GM10266 (cell line): Measurements from ENCODE around the gene RASSF1.
A peak's percentile ranks its signal among the peaks of the same experiment; 100 is the strongest.

Experiments used
- DNase-seq: peaks from one replicate; pipeline ENCODE4 v3.0.0; 2012; ENCODE audit errors: extremely low spot score
- TF ChIP-seq, protein P1 (sequence below): IDR thresholded peaks from 2 replicates; pipeline ENCODE4 v1.5.1; 2012; ENCODE audit warnings: mild to moderate bottlenecking, low read depth; ENCODE audit not compliant: control insufficient read depth, insufficient read depth; ENCODE audit errors: missing control alignments

The RASSF1 gene

DNA sequence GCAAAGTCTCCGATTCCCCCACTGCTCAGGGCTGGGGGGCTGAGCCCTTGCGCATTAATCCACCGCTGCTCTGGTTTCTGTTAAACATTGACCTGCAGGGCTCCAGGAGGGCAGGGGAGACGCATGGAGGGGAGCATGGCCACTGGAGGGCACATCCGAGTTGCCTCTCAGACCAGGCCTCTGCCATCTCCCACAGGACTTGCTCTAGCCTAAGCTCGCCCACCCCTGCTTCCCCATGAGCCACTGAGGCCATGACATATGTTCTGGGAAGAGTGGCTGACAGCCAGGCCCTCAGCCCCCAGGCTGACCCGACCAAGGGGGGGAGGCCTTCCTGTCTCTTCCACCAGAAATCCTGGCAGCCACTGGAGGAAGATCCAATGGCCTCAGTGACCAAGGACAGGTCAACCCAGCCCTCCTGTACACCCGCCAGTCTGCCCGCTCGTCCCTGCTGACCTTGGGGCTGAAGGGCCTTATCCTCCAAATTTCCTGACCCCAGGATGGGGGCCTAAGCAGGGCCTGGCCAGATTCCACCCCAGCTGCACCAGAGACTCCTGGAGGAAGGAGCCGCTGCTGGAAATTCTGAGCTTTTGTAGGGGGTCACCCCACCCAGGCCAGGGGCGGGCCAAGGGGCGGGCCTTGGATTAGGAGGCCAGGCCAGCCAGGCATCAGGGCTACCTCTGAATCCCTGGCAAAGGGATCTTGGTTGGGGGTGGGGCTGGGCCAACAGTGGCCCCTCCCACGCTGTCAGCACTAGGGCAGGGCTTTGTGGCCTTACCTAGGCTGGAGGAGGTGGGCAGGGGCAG lies 37.4 kb downstream of the RASSF1 start, which contains the start of gene HYAL1:
Gene HYAL1, minus strand, starts transcription at position 562 of the 803 bp plus-strand sequence. CDS start 618 bp downstream, outside the sequence.
- DNase-seq, result no peak
- TF ChIP-seq, protein P1, sequence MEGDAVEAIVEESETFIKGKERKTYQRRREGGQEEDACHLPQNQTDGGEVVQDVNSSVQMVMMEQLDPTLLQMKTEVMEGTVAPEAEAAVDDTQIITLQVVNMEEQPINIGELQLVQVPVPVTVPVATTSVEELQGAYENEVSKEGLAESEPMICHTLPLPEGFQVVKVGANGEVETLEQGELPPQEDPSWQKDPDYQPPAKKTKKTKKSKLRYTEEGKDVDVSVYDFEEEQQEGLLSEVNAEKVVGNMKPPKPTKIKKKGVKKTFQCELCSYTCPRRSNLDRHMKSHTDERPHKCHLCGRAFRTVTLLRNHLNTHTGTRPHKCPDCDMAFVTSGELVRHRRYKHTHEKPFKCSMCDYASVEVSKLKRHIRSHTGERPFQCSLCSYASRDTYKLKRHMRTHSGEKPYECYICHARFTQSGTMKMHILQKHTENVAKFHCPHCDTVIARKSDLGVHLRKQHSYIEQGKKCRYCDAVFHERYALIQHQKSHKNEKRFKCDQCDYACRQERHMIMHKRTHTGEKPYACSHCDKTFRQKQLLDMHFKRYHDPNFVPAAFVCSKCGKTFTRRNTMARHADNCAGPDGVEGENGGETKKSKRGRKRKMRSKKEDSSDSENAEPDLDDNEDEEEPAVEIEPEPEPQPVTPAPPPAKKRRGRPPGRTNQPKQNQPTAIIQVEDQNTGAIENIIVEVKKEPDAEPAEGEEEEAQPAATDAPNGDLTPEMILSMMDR, result no peak

DNA sequence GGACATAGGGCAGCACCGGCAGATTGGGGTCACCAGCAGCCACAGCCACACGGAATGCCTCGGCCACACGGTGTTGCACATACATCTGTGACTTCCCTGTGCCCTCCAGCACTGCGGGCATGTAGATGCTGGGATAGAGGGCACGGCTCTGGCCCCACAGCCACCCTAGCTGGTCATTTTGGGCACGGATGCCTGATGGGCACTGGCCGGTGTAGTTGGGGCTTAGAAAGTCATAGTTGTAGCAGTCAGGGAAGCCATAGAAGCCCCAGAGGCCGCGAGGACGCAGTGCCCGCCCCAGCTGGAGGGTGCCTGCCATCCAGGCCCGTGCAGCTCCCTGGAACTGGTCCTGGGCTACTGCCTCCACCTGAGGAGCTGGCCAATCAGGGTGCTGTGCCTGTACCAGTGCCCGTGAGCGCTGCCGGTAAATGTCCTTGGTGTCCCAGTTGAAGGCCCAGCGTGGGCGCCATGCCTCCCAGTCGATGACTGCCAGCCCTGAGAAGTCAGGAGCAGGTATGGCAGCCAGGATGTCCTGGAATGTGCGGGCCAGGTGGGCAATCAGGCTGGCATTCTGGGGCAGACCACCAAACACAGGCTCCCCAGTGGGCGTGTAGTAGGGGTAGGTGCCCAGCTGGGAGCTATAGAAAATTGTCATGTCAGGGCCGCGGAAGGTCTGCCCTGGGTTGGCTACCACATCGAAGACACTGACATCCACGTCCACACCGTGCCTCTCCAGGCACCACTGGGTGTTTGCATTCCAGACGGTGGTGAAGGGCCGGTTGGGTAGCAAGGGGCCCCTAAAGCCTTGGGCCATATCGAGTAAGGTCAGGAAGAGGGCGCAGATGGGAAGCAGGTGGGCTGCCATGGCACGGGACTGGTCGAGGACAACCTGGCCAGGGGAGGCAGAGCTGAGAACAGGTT lies 38.3 kb downstream of the RASSF1 start:
- no peak for DNase-seq
- TF ChIP-seq, protein P1, result no peak

DNA sequence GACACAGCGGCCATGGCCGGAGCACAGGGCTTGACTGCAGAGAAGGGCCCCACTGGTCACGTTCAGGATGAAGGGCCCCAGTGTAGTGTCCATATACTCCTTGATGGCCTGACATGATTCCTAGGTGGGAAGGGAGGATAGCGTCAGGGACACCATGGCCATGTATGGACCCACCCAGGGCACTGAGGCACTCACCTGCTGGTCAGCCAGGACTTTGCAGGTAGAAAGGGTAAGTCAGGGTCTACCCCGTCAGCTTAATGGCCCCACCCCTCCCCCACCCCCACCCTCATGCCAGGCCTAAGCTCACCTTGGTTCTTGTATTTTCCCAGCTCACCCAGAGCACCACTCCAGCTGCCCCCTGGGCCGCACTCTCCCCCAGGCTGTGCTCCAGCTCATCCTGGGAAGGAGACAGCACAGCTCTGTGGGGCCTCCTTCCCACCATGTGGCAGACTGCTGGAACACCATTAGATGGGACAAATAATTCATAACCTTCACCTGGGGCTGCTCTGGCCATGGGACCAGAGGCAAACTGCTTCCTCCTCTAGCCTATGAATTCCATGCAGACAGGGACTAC lies 39.9 kb downstream of the RASSF1 start:
- DNase-seq, result no peak

DNA sequence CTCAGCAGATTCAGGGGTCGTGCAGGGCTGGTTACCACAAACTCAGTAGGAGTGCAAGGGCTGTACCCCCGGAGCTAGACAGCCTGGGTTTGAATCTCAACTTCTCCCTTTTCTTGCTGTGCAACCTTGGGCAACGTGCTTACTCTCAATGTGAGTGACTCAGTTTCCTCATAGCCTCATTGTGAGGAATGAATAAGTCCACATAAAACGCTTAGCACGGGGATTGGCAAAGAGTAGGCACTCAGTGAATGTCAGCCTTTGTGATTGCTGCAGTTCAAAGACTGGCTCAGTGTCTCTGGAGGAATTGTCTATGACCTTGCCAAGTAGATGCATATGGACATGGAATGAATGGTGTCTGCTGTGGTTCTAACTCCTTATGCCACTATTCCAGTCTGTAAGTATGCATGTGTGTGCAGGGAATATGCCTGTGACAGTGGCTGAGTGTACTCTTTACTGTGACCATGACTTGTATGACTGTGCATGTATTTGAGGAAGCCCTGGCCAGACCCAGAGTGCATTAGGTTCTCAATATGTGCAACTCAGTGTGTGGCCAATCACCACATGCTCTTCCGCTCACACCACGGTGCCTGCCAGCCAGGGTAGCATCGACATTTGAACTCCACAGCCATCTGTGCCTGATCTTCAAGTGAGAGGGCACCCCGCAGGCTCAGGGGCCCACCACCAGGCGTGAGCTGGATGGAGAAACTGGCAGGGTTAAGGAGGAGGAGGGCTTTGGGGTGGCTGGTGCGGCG lies 40.5 kb downstream of the RASSF1 start:
- DNase-seq, result no peak
- TF ChIP-seq, protein P1, result no peak

More for the DNA sequence above, 39.9 kb downstream of the RASSF1 start:
- TF ChIP-seq, protein P1, result no peak

DNA sequence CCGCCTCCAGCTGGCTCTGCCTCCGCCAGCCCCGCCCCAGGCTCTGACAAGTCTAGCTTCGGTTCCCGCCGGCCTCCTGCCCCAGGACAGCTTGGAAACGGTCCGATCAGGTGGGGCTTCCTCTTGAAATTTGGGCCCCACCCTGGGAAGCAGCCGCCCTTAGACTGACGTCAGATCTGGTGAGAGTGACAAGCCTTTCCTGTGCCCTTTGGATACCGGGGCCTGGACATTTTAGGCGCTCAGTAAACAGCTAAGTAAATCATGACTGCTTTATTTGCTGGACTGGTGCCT lies 41.1 kb downstream of the RASSF1 start:
- no peak for DNase-seq
- TF ChIP-seq, protein P1, result no peak

DNA sequence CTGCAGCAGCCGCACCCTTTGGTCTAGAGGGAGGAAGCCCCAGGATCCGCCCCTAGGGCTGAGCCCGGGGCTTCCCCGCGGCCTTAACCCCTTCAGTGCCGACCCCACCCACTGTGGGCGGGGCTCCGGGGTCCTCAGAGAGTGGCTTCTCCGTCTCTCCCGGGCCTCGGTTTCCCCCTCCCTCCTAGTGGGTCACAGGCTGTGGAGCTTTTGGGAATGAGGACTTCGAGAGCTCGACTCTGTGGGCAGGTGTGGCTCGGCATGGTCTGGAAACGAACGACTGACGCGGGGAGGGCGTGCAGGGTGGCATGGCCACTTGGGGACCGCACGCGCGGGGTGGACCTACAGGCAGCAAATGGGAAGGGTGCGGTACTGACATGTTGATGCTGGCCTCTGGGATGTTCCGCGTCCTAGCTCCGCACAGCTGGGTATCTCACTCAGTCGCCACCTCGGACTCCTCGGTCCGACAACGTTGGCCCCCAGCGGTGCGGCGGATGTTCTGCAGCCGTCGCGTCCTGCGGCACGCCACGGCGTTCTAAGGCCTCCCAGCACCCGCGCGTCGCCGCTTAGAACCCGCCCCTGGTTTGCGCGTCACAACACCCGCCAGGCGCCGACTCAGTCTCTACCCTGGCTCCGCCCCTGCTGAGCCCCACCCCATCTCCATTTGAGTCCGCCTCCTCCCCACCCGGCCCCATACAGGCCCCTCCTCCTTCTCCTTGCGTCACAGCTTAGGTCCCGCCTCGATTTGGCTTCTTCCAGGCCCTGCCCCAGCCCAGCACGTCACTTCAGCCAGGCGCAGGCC lies 41.6 kb downstream of the RASSF1 start, which contains the start of the genes HYAL3 and NAA80:
Gene HYAL3, minus strand, starts transcription at position 570 of the 802 bp plus-strand sequence. CDS start 3,803 bp downstream, outside the sequence.
Gene NAA80, minus strand, starts transcription at position 570 of the 802 bp plus-strand sequence. CDS start 1,942 bp downstream, outside the sequence.
- TF ChIP-seq, protein P1, result peak; percentile 42
- DNase-seq, result peak; percentile 98
